OCI-LY1 (cell line): ENCODE data around the gene ERBB4.

Experiments used
- CTCF ChIP-seq: fragments of 200-600 bp; sonication (generic), shearing (Covaris generic); IDR thresholded peaks from 2 replicates; pipeline ENCODE4 v1.5.1; 2017; ENCODE audit warnings: mild to moderate bottlenecking, antibody characterized with exemption, low read length, moderate library complexity, mixed read lengths
- EZH2 ChIP-seq: fragments of 200-600 bp; sonication (generic), shearing (Covaris generic); IDR thresholded peaks from 2 replicates; pipeline ENCODE4 v1.8.0; 2017; ENCODE audit warnings: borderline replicate concordance, mixed run types, mild to moderate bottlenecking, antibody characterized with exemption, low read length, moderate library complexity, mixed read lengths

- TF ChIP-seq CTCF (no peak), EZH2 (no peak)
Measured at GRCh38 chr2:211361383-211361782, 1177.2 kb downstream of the ERBB4 start.
